ENCODE data around the gene ZFYVE26.

- TF ChIP-seq YY1 (IDR thresholded peaks at IDR 0.05; ENCODE audit: insufficient read depth, insufficient read length) (no peak), ZNF274 (IDR thresholded peaks at IDR 0.05; ENCODE audit: low read depth, low read length) (no peak), SUZ12 (IDR thresholded peaks at IDR 0.05; ENCODE audit: extremely low read depth, insufficient read depth, insufficient read length) (no peak)
These were observed 37.3 kb upstream of the ZFYVE26 start for GRCh38 chr14:67853715-67854114.
